M059J (cell line): ENCODE measurements around the gene RGPD5. TPM values are rescaled to one million over a fixed set of nuclear protein-coding genes. Genes with fewer than 3 reads are reported as not detected.
"Not testable (repeated sequence)": the region's sequence is repeated elsewhere in the genome, so short reads cannot be mapped to it uniquely, and the experiment has no call there.

ENCODE experiments used
- DNase-seq: peaks from one replicate; pipeline ENCODE4 v3.0.0-alpha.2; 2012; ENCODE audit warnings: low read depth
- total RNA-seq: library from RNA; depleted of rRNA; stranded (reverse); fragments of >200 nt; shearing (Covaris generic); gene quantifications from 2 replicates; pipeline ENCODE4 v1.2.3, GENCODE V29; 2014; rRNA removed

The RGPD5 gene
- total RNA-seq, 1 experiment from 2014 or later = 9.2 TPM

GRCh38 chr2:109893736-109894135, 99.6 kb downstream of the RGPD5 start:
- DNase-seq = not testable (repeated sequence)

DNA sequence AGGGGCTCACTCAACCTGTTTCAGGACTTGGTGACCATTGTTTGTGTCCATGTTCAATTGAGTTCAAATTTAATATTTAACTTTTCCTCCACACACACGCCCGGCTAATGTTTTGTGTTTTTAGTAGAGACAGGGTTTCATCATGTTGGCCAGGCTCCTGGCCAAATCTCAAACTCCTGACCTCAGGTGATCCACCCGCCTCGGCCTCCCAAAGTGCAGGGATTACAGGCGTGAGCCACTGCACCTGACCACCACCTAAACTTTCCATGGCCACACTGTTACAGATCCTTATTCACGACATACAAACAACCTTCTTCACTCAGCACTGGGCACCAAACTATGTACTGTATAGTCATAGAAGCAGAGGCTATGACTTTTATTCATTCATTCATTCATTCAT, 100.0 kb downstream of the RGPD5 start:
- not testable (repeated sequence) for DNase-seq

DNA sequence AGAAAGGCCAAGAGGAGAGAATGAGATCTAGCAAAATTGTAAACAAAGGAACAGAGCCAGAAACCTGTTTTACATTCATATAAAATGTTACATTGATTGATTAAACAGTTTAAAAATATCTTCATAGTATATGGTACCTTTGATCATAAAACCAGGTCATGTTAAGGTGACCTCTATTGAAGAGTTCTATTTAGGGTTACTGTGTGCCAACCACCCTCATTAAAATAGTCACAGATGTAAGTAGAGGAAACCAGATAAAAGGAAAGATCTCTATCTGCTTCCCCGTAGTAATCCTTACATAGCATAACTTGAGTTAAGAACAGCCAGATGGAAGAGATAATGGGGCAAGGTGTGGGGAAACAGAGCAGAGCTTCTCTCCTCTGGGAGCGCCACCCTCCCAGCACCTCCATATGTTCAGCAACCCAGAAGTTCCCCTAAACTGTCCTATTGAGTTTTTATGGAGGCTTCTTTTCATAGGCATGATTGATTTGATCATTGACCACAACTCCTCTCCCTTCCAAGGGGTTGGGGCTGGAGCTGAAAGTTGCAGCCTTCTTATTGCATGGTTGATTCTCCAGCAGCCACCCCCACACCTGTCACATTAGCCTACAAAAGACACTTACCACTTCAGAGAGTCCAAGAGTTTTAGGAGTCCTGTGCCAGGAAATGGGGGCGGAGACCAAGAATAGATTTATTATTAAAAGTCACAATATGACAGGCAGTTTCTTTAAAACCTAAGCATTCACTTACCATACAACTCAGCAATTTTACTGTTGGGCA, 101.2 kb downstream of the RGPD5 start:
- DNase-seq = not testable (repeated sequence)

DNA sequence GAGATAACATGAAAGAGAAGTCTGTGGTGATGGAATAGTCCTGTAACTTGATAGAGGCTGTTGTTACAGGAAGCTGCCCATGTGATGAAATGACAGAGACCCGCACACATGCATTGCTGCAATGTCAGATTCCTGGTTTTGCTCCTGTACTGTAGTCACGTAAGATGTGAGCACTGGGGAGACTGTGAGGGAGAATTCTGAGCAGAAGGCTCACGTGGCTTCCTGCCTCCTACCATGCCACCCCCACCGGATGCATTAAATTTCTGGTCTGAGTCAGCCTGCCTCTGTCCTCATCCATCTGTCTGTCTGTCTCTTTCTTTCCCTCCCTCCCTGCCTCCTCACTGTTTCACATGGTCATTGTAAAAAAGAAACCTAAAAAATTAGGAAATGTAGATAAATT, 102.1 kb downstream of the RGPD5 start:
- DNase-seq = not testable (repeated sequence)

- DNase-seq = not testable (repeated sequence)
Observed at GRCh38 chr2:109897769-109898461, 103.8 kb downstream of the RGPD5 start.

- not testable (repeated sequence) for DNase-seq
Observed at GRCh38 chr2:109898462-109899336, 104.6 kb downstream of the RGPD5 start, which contains the start of gene LIMS3. TSS of gene LIMS3 (plus strand) at chr2:109898688. CDS start at chr2:109898729, 41 bp downstream.

- DNase-seq = not testable (repeated sequence)
Observed at GRCh38 chr2:109905796-109906195, 111.7 kb downstream of the RGPD5 start.

Other genes with a start within 250 kb of the RGPD5 start
- 47.0 and 74.5 TPM in 2 replicates for gene SEPTIN10, start 180.3 kb upstream of the RGPD5 start, total RNA-seq
- 7.5 and 11.4 TPM in 2 replicates for gene SOWAHC, start 179.9 kb upstream of the RGPD5 start, total RNA-seq
- gene LIMS3, start 104.4 kb downstream of the RGPD5 start, total RNA-seq = 0.17 and 2.3 TPM in 2 replicates